PC-9 (cell line): ENCODE results near the gene BUD13.

ENCODE experiments used
- EZH2 ChIP-seq: fragments of 200-600 bp; sonication (generic); IDR thresholded peaks from 2 replicates; pipeline ENCODE4 v1.8.0; 2017; ENCODE audit warnings: antibody characterized with exemption, low read depth
- TF ChIP-seq, protein P1 (sequence below): fragments of 200-600 bp; sonication (generic); conservative IDR thresholded peaks from 2 replicates; pipeline ENCODE4 v1.6.1; 2017; ENCODE audit warnings: mixed run types, antibody characterized with exemption, mild to moderate bottlenecking, moderate library complexity

DNA sequence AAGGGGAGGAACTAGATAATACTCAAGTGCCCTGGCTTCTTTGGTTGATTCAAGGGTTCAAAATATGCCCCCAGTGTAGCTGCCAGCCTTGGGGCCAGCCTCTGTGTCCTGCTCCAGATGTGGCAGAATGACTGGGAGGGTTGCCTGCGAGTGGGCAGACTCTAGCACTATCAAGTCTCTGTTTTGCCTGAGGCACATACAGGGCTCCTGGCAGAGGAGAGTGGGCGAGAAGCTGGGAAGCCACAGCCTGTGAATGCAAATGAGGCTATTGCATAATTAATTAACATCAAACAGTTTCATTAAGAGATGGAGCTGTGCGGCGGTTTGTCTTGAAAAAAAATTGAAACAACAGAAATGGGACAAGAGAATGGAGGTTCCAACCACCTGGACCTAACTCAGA lies 50.8 kb downstream of the BUD13 start:
- TF ChIP-seq, protein P1, sequence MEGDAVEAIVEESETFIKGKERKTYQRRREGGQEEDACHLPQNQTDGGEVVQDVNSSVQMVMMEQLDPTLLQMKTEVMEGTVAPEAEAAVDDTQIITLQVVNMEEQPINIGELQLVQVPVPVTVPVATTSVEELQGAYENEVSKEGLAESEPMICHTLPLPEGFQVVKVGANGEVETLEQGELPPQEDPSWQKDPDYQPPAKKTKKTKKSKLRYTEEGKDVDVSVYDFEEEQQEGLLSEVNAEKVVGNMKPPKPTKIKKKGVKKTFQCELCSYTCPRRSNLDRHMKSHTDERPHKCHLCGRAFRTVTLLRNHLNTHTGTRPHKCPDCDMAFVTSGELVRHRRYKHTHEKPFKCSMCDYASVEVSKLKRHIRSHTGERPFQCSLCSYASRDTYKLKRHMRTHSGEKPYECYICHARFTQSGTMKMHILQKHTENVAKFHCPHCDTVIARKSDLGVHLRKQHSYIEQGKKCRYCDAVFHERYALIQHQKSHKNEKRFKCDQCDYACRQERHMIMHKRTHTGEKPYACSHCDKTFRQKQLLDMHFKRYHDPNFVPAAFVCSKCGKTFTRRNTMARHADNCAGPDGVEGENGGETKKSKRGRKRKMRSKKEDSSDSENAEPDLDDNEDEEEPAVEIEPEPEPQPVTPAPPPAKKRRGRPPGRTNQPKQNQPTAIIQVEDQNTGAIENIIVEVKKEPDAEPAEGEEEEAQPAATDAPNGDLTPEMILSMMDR: no peak
- no peak for TF ChIP-seq EZH2
